Keratinocyte (primary cell): ENCODE measurements around the gene SYT8.

Experiments used
- CTCF ChIP-seq, 3 experiments: IDR thresholded peaks in 1 of 3; conservative IDR thresholded peaks in 1 of 3; optimal IDR thresholded peaks in 1 of 3; 2 replicates in 2 of 3; 3 replicates in 1 of 3; pipeline versions ENCODE3 to v1.5.1; 2011; ENCODE audit warnings: low read length in 3 of 3, mild to moderate bottlenecking in 3 of 3, moderate library complexity in 2 of 3, control low read depth in 1 of 3, inconsistent platforms in 1 of 3; ENCODE audit not compliant: insufficient read depth in 2 of 3; ENCODE audit errors: extremely low read depth in 1 of 3
- EZH2 ChIP-seq: IDR thresholded peaks from one replicate; pipeline ENCODE4 v1.6.1; 2012; ENCODE audit warnings: inconsistent platforms, mild to moderate bottlenecking, low read length, moderate library complexity

- TF ChIP-seq CTCF (optimal IDR thresholded peaks at IDR 0.05 in 1 of 3, IDR thresholded peaks at IDR 0.05 in 1 of 3, conservative IDR thresholded peaks at IDR 0.05 in 1 of 3; ENCODE audit: extremely low read depth in 1 of 3, insufficient read depth in 2 of 3, low read length in 3 of 3) (no peak), EZH2 (no peak)
These were observed 37.2 kb upstream of the SYT8 start for GRCh38 chr11:1797391-1798125.
